ENCODE results near the gene ADI1.
"Not testable (repeated sequence)": the region's sequence is repeated elsewhere in the genome, so short reads cannot be mapped to it uniquely, and the experiment has no call there.

ADI1 gene

DNA sequence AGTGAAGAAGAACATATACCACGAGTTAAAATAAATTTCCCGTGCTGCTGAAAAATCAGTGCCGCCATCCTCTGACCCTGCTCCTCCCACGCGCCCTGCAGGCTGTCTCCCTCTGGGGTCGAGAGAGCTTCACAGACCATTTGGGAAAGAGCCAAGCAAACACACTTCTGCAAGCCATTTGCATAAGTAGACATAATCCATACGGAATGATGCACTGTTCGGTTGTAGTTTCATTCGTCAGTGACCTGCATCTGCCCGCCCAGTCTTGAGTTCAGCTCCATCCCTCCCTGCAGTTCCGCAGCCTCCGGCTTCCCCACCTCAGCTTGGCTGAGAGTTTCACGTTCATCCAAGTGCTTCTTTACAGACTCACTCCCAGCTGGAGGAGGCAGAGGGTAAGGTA, 70.2 kb downstream of the ADI1 start:
- H3F3A ChIP-seq (ENCODE audit: insufficient read depth), result no peaks in the 10 kb centered on the region
- no peaks in the 10 kb centered on the region for H4K20me1 ChIP-seq (ENCODE audit: low read depth, low read length)
- no peaks in the 10 kb centered on the region for H3K36me3 ChIP-seq (ENCODE audit: low read length)
- no peaks in the 10 kb centered on the region for H3K9me2 ChIP-seq (replicated peaks; ENCODE audit: insufficient read depth, low read length)
- no peaks in the 10 kb centered on the region for H3K79me2 ChIP-seq (ENCODE audit: insufficient read depth, low read length)
- H3K9me3 ChIP-seq (ENCODE audit: insufficient read depth, low read length), result no peaks in the 10 kb centered on the region
- H3K9ac ChIP-seq (ENCODE audit: low read length), result no peak overlapping the region
- H3K27ac ChIP-seq (ENCODE audit: low read depth, low read length), result no peak overlapping the region
- TF ChIP-seq, protein P1, sequence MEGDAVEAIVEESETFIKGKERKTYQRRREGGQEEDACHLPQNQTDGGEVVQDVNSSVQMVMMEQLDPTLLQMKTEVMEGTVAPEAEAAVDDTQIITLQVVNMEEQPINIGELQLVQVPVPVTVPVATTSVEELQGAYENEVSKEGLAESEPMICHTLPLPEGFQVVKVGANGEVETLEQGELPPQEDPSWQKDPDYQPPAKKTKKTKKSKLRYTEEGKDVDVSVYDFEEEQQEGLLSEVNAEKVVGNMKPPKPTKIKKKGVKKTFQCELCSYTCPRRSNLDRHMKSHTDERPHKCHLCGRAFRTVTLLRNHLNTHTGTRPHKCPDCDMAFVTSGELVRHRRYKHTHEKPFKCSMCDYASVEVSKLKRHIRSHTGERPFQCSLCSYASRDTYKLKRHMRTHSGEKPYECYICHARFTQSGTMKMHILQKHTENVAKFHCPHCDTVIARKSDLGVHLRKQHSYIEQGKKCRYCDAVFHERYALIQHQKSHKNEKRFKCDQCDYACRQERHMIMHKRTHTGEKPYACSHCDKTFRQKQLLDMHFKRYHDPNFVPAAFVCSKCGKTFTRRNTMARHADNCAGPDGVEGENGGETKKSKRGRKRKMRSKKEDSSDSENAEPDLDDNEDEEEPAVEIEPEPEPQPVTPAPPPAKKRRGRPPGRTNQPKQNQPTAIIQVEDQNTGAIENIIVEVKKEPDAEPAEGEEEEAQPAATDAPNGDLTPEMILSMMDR (IDR thresholded peaks at IDR 0.05; ENCODE audit: insufficient read depth, low read length, poor library complexity, severe bottlenecking), result no peak
- no peak for TF ChIP-seq EZH2phosphoT487 (conservative IDR thresholded peaks at IDR 0.05; ENCODE audit: low read length)
- no peaks in the 10 kb centered on the region for H3K27me3 ChIP-seq (ENCODE audit: low read length)
- no peak overlapping the region for H3K4me2 ChIP-seq (ENCODE audit: low read depth, low read length, poor library complexity, severe bottlenecking)
- H2AFZ ChIP-seq (ENCODE audit: low read depth, low read length, severe bottlenecking), result no peak overlapping the region
- no peak overlapping the region for H3K4me3 ChIP-seq (ENCODE audit: insufficient read depth, low read length, poor library complexity, severe bottlenecking)

DNA sequence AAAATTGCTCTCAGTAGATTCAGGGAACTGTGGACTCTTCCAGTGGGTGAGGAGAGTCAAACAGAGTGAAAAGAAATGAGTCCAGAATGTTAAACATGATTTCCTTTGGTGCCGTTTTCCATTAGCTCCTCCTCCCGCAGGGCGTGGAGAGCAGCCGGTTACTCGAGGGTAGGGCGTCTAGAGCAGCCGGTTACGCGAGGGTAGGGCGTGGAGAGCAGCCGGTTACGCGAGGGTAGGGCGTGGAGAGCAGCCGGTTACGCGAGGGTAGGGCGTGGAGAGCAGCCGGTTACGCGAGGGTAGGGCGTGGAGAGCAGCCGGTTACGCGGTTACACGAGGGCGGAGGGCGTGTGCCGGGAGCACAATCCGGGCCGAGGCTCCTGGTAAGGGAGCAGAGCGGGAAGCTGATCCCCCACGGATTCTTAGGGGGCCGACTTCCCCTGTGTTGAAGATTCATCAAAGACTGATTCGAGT, 70.9 kb downstream of the ADI1 start:
- H2AFZ ChIP-seq (ENCODE audit: low read depth, low read length, severe bottlenecking); H3K4me3 ChIP-seq (ENCODE audit: insufficient read depth, low read length, poor library complexity, severe bottlenecking); H3K9me3 ChIP-seq (ENCODE audit: insufficient read depth, low read length); H3F3A ChIP-seq (ENCODE audit: insufficient read depth); H3K27ac ChIP-seq (ENCODE audit: low read depth, low read length); H3K9me2 ChIP-seq (replicated peaks; ENCODE audit: insufficient read depth, low read length); H3K9ac ChIP-seq (ENCODE audit: low read length); H3K36me3 ChIP-seq (ENCODE audit: low read length); H3K79me2 ChIP-seq (ENCODE audit: insufficient read depth, low read length); H3K27me3 ChIP-seq (ENCODE audit: low read length); H4K20me1 ChIP-seq (ENCODE audit: low read depth, low read length); H3K4me2 ChIP-seq (ENCODE audit: low read depth, low read length, poor library complexity, severe bottlenecking): not testable (repeated sequence)

DNA sequence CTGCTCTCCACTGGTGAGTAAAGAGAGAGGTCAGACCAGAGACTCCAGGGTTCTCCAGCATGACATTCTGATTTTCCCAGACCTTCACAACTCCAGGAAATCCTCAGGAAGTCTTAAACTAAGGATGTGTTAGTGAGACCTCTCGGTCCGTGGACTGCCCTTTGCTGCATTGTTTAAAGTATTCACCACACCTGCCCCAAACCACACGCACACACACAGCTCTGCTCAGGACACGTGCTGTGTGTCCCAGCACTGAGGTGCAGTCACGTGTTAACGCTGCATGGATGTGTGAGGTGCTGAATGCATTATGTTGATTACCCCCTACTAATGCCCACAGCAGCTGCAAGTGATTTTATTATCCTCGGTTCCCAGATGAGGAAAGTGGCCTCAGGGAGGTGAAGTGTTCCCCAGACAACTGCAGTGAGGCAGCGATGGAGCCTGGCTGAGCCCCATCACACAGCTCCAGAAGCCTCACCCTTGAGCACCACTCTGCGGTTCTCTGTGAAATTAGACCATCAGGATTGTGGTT, 71.5 kb downstream of the ADI1 start:
- Histone ChIP-seq H3K27ac (ENCODE audit: low read depth, low read length) (no peak overlapping the region), H3K36me3 (ENCODE audit: low read length) (no peaks in the 10 kb centered on the region), H3K27me3 (ENCODE audit: low read length) (no peaks in the 10 kb centered on the region), H4K20me1 (ENCODE audit: low read depth, low read length) (no peaks in the 10 kb centered on the region), H3K9me2 (replicated peaks; ENCODE audit: insufficient read depth, low read length) (no peaks in the 10 kb centered on the region), H2AFZ (ENCODE audit: low read depth, low read length, severe bottlenecking) (no peak overlapping the region), H3K4me3 (ENCODE audit: insufficient read depth, low read length, poor library complexity, severe bottlenecking) (no peak overlapping the region), H3K9me3 (ENCODE audit: insufficient read depth, low read length) (no peaks in the 10 kb centered on the region), H3F3A (ENCODE audit: insufficient read depth) (no peaks in the 10 kb centered on the region), H3K9ac (ENCODE audit: low read length) (no peak overlapping the region), H3K79me2 (ENCODE audit: insufficient read depth, low read length) (no peaks in the 10 kb centered on the region), H3K4me2 (ENCODE audit: low read depth, low read length, poor library complexity, severe bottlenecking) (no peak overlapping the region)
- TF ChIP-seq EZH2phosphoT487 (conservative IDR thresholded peaks at IDR 0.05; ENCODE audit: low read length), result no peak
- TF ChIP-seq, protein P1 (IDR thresholded peaks at IDR 0.05; ENCODE audit: insufficient read depth, low read length, poor library complexity, severe bottlenecking), result no peak
